IMR-90 (cell line): ENCODE measurements around the gene CDK11A. TPM values are rescaled to one million over a fixed set of nuclear protein-coding genes. Genes with fewer than 3 reads are reported as not detected.

Experiments
- ATAC-seq: fragments of 200-7000 bp; cut with Tn5 transposase; 2 replicates; pipeline ENCODE4 v1.9.1; 2020; ENCODE audit warnings: low read depth, mild to moderate bottlenecking, moderate library complexity
- BruUV-seq: library from RNA; stranded (reverse); fragments of 400-500 nt; replicated peaks from 2 replicates; lab custom pipeline; 2021; lab: Mats Ljungman, UMichigan
- CTCF ChIA-PET: fragments of 300-600 bp; formaldehyde crosslinking; extraction: SDS; loops from one replicate; lab custom pipeline; 2021; ENCODE audit warnings: antibody characterized with exemption; lab: Yijun Ruan, JAX
- POLR2A ChIA-PET: fragments of 300-600 bp; sonication (Branson Sonifier 250); formaldehyde crosslinking; loops from one replicate; lab custom pipeline; 2022; ENCODE audit warnings: antibody characterized with exemption; ENCODE audit not compliant: unreplicated experiment; lab: Charles Lee
- DNase-seq: peaks from one replicate; pipeline ENCODE4 v3.0.0; 2013
- H2AFZ ChIP-seq: replicated peaks from 2 replicates; pipeline ENCODE3; 2013; ENCODE audit warnings: low read length, mild to moderate bottlenecking; ENCODE audit not compliant: poor library complexity
- H2AK5ac ChIP-seq: 2 replicates; pipeline ENCODE4 v1.6.1; 2013; ENCODE audit warnings: low read depth, low read length, inconsistent platforms
- H2AK9ac ChIP-seq: replicated peaks from 2 replicates; pipeline ENCODE3; 2013; ENCODE audit warnings: mild to moderate bottlenecking, low read depth, low read length, moderate library complexity; ENCODE audit not compliant: poor library complexity
- H2BK120ac ChIP-seq: 2 replicates; pipeline ENCODE4 v1.6.1; 2013; ENCODE audit warnings: low read depth, low read length, inconsistent platforms
- H2BK15ac ChIP-seq: 3 replicates; pipeline ENCODE4 v1.6.1; 2013; ENCODE audit warnings: low read depth, low read length, inconsistent platforms
- H2BK20ac ChIP-seq: 2 replicates; pipeline ENCODE4 v1.6.1; 2013; ENCODE audit warnings: low read depth, mild to moderate bottlenecking, inconsistent platforms, low read length, moderate library complexity
- H2BK5ac ChIP-seq: 2 replicates; pipeline ENCODE4 v1.6.1; 2013; ENCODE audit warnings: mild to moderate bottlenecking, low read depth, low read length, inconsistent platforms; ENCODE audit not compliant: poor library complexity, severe bottlenecking
- H3K14ac ChIP-seq: replicated peaks from 2 replicates; pipeline ENCODE4 v1.6.1; 2013; ENCODE audit warnings: low read depth, low read length, inconsistent platforms
- H3K18ac ChIP-seq: 2 replicates; pipeline ENCODE4 v1.6.1; 2013; ENCODE audit warnings: low read depth, low read length, control low read depth
- H3K23ac ChIP-seq: 2 replicates; pipeline ENCODE4 v1.6.1; 2013; ENCODE audit warnings: low read depth, low read length, inconsistent platforms
- H3K27ac ChIP-seq: 2 replicates; pipeline ENCODE4 v1.5.1; 2013; ENCODE audit warnings: mild to moderate bottlenecking, control low read depth, low read length; ENCODE audit not compliant: insufficient read depth
- H3K27me3 ChIP-seq: 2 replicates; pipeline ENCODE4 v1.6.1; 2013; ENCODE audit warnings: low read length; ENCODE audit not compliant: control insufficient read depth, insufficient read depth
- H3K36me3 ChIP-seq: 2 replicates; pipeline ENCODE4 v1.6.1; 2013; ENCODE audit warnings: low read length, mixed read lengths; ENCODE audit not compliant: control insufficient read depth, insufficient read depth
- H3K4ac ChIP-seq: 2 replicates; pipeline ENCODE4 v1.6.1; 2013; ENCODE audit warnings: low read depth, low read length, inconsistent platforms
- H3K4me1 ChIP-seq: 2 replicates; pipeline ENCODE4 v1.6.1; 2013; ENCODE audit warnings: low read length, mixed read lengths; ENCODE audit not compliant: control insufficient read depth, insufficient read depth
- H3K4me2 ChIP-seq: 2 replicates; pipeline ENCODE4 v1.6.1; 2013; ENCODE audit warnings: low read depth, mild to moderate bottlenecking, control low read depth, low read length, moderate library complexity
- H3K4me3 ChIP-seq: 2 replicates; pipeline ENCODE4 v1.5.1; 2013; ENCODE audit warnings: low read depth, mild to moderate bottlenecking, control low read depth, low read length, moderate library complexity; ENCODE audit not compliant: insufficient read depth
- H3K56ac ChIP-seq: 2 replicates; pipeline ENCODE4 v1.6.1; 2013; ENCODE audit warnings: low read length, inconsistent platforms; ENCODE audit not compliant: insufficient read depth; ENCODE audit errors: extremely low read depth
- H3K79me1 ChIP-seq, 2 experiments: 2 replicates each; pipeline ENCODE4 v1.6.1; 2013; ENCODE audit warnings: low read length in 2 of 2, inconsistent platforms in 1 of 2, low read depth in 1 of 2
- H3K9ac ChIP-seq: 2 replicates; pipeline ENCODE4 v1.6.1; 2013; ENCODE audit warnings: low read depth, low read length, control low read depth
- H3K9me1 ChIP-seq: 2 replicates; pipeline ENCODE4 v1.6.1; 2013; ENCODE audit warnings: low read length, inconsistent platforms; ENCODE audit not compliant: insufficient read depth
- H3K9me3 ChIP-seq: 2 replicates; pipeline ENCODE4 v1.6.1; 2013; ENCODE audit warnings: low read length; ENCODE audit not compliant: control insufficient read depth, insufficient read depth
- H4K20me1 ChIP-seq: 2 replicates; pipeline ENCODE4 v1.6.1; 2013; ENCODE audit warnings: low read length, inconsistent platforms; ENCODE audit not compliant: insufficient read depth
- H4K5ac ChIP-seq: 2 replicates; pipeline ENCODE4 v1.6.1; 2013; ENCODE audit warnings: mild to moderate bottlenecking, low read depth, low read length, control low read depth
- H4K8ac ChIP-seq, 2 experiments: 2 replicates each; pipeline ENCODE4 v1.6.1; 2013; ENCODE audit warnings: low read depth in 2 of 2, low read length in 2 of 2, control low read depth in 1 of 2, inconsistent platforms in 1 of 2
- H4K91ac ChIP-seq: 2 replicates; pipeline ENCODE4 v1.6.1; 2013; ENCODE audit warnings: low read depth, low read length, inconsistent platforms; ENCODE audit not compliant: insufficient read depth
- CEBPB ChIP-seq: IDR thresholded peaks from 2 replicates; pipeline ENCODE4 v1.6.1; 2012; ENCODE audit warnings: low read depth, low read length, improper control_type of control experiment
- MAFK ChIP-seq: IDR thresholded peaks from 2 replicates; pipeline ENCODE4 v1.6.1; 2012; ENCODE audit warnings: low read depth, low read length, improper control_type of control experiment
- RCOR1 ChIP-seq: IDR thresholded peaks from 2 replicates; pipeline ENCODE4 v1.6.1; 2012; ENCODE audit warnings: mild to moderate bottlenecking, low read length, improper control_type of control experiment; ENCODE audit not compliant: insufficient replicate concordance
- WGBS, 2 experiments: methylation state at CpG; one replicate each; pipeline versions ENCODE4 v1.1.5 to v1.1.7; 2013; ENCODE audit warnings: missing lambda C conversion rate in 2 of 2; ENCODE audit not compliant: insufficient read length in 1 of 2; ENCODE audit errors: extremely low coverage in 2 of 2; 5-methylcytosine and 5-hydroxymethylcytosine counted together
- dilution Hi-C: fragments of 300-500 bp; cut with HindIII; formaldehyde crosslinking; loops from one replicate; pipeline ENCODE4 v1.14.3; 2018; ENCODE audit warnings: low sequenced_read_pairs; ENCODE audit not compliant: unreplicated experiment
- in situ Hi-C: fragments of 300-500 bp; cut with MboI; formaldehyde crosslinking; loops from 3 replicates; pipeline ENCODE4 v1.14.3; 2019; ENCODE audit warnings: low sequenced_read_pairs, inconsistent platforms, mixed read lengths
- intact Hi-C: fragments of 100-400 bp; cut with micrococcal nuclease; formaldehyde crosslinking; loops from 2 replicates; pipeline ENCODE4 v1.10.0; 2022
- polyA plus RNA-seq, 3 experiments: library from polyadenylated mRNA; depleted of rRNA; stranded (reverse); fragments of >200 nt; gene quantifications; 2 replicates each; pipeline ENCODE4 v1.2.3, GENCODE V29; 2012; ENCODE audit warnings: low replicate concordance in 1 of 3
- total RNA-seq: library from RNA; depleted of rRNA; stranded (reverse); fragments of >200 nt; gene quantifications from 2 replicates; pipeline ENCODE4 v1.2.3, GENCODE V29; 2012

Gene CDK11A
- total and polyA plus RNA-seq, 2 of the 4 experiments (the other 2 are of a cell fraction) = 1.8 to 20.0 TPM

DNA sequence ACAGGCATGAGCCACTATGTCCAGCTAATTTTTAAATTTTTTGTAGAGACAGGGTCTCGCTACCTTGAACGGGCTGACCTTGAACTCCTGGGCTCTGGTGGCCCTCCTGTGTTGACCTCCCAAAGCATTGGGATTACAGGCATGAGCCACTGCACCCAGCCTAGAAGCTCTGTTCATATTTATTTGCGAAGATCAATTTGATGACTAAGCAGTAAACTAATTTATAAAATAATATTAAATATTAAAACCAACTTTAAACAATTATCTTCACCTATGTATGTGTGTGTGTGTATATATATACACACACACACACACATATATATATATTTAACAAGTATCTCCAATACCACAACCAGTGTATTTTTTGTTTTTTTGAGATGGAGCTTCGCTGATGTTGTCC is 49.7 kb upstream of the CDK11A start:
- no peak overlapping the region for H4K91ac ChIP-seq
- no peak overlapping the region for H3K18ac ChIP-seq
- ChIA-PET CTCF (no interaction called here), POLR2A (no interaction called here)
- H3K14ac ChIP-seq = no peak overlapping the region
- H3K23ac ChIP-seq = no peak overlapping the region
- no peak overlapping the region for H2BK20ac ChIP-seq
- TF ChIP-seq RCOR1 (no peak), CEBPB (no peak), MAFK (peak; percentile 77)
- no peak overlapping the region for H3K27ac ChIP-seq
- no peak overlapping the region for H2AK9ac ChIP-seq
- no TSS peak for BruUV-seq
- WGBS, 2 experiments = 100% methylated on average over 2 of the region's 4 CpGs; no CpG with 5 or more reads in 1 of the 2 experiments
- no peak overlapping the region for H4K8ac ChIP-seq
- no peak overlapping the region for H2BK15ac ChIP-seq
- H3K4me3 ChIP-seq = no peak overlapping the region
- H4K5ac ChIP-seq = no peak overlapping the region
- dilution Hi-C loops (no loop called here), in situ Hi-C loops (no loop called here), intact Hi-C loops (no loop called here)
- no peaks in the 10 kb centered on the region for H3K27me3 ChIP-seq
- H2AK5ac ChIP-seq = no peak overlapping the region
- H3K56ac ChIP-seq = no peak overlapping the region
- ATAC-seq (no peak), DNase-seq (no peak)
- no peak overlapping the region for H2BK120ac ChIP-seq
- H3K4me2 ChIP-seq = no peak overlapping the region
- no peak overlapping the region for H3K4ac ChIP-seq
- H3K9ac ChIP-seq = no peak overlapping the region
- peaks cover 19 to 46% of the 10 kb centered on the region in 2 experiments for H3K79me1 ChIP-seq
- H3K9me1 ChIP-seq = peaks cover 6% of the 10 kb centered on the region
- H3K4me1 ChIP-seq = peaks cover 7% of the 10 kb centered on the region
- H3K9me3 ChIP-seq = peaks cover 8% of the 10 kb centered on the region
- H2BK5ac ChIP-seq = no peak overlapping the region
- H4K20me1 ChIP-seq = peaks cover 27% of the 10 kb centered on the region
- peaks cover 10% of the 10 kb centered on the region for H3K36me3 ChIP-seq
- H2AFZ ChIP-seq = no peak overlapping the region
